SK-N-SH (cell line): Measurements from ENCODE around the gene GBX1. TPM values are rescaled to one million over a fixed set of nuclear protein-coding genes. Genes with fewer than 3 reads are reported as not detected.

Experiments
- CTCF ChIA-PET: fragments of 300-600, 350-600 bp; formaldehyde crosslinking; extraction: SDS; loops from one replicate; lab custom pipeline; 2021; lab: Yijun Ruan, JAX
- POLR2A ChIA-PET: fragments of 350-600 bp; sonication (Branson Sonifier 250); formaldehyde crosslinking; extraction: SDS; loops from one replicate; lab custom pipeline; 2020; ENCODE audit warnings: antibody characterized with exemption, inconsistent platforms; lab: Yijun Ruan, JAX
- DNase-seq: peaks from one replicate; pipeline ENCODE4 v3.0.0; 2012
- H2AFZ ChIP-seq: fragments of 200-600 bp; sonication (generic); 2 replicates; pipeline ENCODE4 v1.8.1; 2016; ENCODE audit warnings: antibody characterized with exemption, mild to moderate bottlenecking, low read depth
- H3F3A ChIP-seq: fragments of 200-600 bp; sonication (generic); replicated peaks from 2 replicates; pipeline ENCODE3; 2016; ENCODE audit warnings: antibody characterized with exemption, mild to moderate bottlenecking; ENCODE audit not compliant: insufficient read depth
- H3K27ac ChIP-seq, 2 experiments: fragments of 200-500 bp in 1 of 2; fragments of 200-600 bp in 1 of 2; sonication (Bioruptor generic) in 1 of 2; sonication (generic), shearing (Covaris generic) in 1 of 2; 2 replicates each; pipeline versions ENCODE4 v1.5.1 to v1.6.1; 2014 to 2016; ENCODE audit warnings: low read depth in 2 of 2, inconsistent platforms in 1 of 2, low read length in 1 of 2, mild to moderate bottlenecking in 1 of 2, mixed read lengths in 1 of 2
- H3K27me3 ChIP-seq: fragments of 200-600 bp; sonication (generic), shearing (Covaris generic); 2 replicates; pipeline ENCODE4 v1.6.1; 2016; ENCODE audit warnings: mixed run types; ENCODE audit not compliant: insufficient read depth
- H3K36me3 ChIP-seq, 2 experiments: fragments of 200-500 bp in 1 of 2; fragments of 200-600 bp in 1 of 2; sonication (Bioruptor generic) in 1 of 2; sonication (generic) in 1 of 2; replicated peaks in 1 of 2; 2 replicates each; pipeline versions ENCODE3 to v1.5.1; 2014 to 2016; ENCODE audit warnings: low read length in 1 of 2, mild to moderate bottlenecking in 1 of 2; ENCODE audit not compliant: insufficient read depth in 2 of 2, control insufficient read depth in 1 of 2
- H3K4me1 ChIP-seq, 2 experiments: fragments of 200-500 bp in 1 of 2; fragments of 200-600 bp in 1 of 2; sonication (Bioruptor generic) in 1 of 2; sonication (generic), shearing (Covaris generic) in 1 of 2; 2 replicates each; pipeline versions ENCODE4 v1.5.1 to v1.6.1; 2014 to 2016; ENCODE audit warnings: low read depth in 1 of 2, low read length in 1 of 2, mixed run types in 1 of 2; ENCODE audit not compliant: insufficient read depth in 2 of 2, control insufficient read depth in 1 of 2
- H3K4me2 ChIP-seq: fragments of 200-600 bp; sonication (generic), shearing (Covaris generic); 2 replicates; pipeline ENCODE4 v1.6.1; 2017; ENCODE audit warnings: mixed run types
- H3K4me3 ChIP-seq, 2 experiments: fragments of 200-500 bp in 1 of 2; fragments of 200-600 bp in 1 of 2; sonication (Bioruptor generic) in 1 of 2; sonication (generic), shearing (Covaris generic) in 1 of 2; 2 replicates each; pipeline versions ENCODE4 v1.5.1 to v1.8.1; 2014 to 2016; ENCODE audit warnings: low read depth in 2 of 2, inconsistent platforms in 1 of 2, low read length in 1 of 2, mild to moderate bottlenecking in 1 of 2, mixed read lengths in 1 of 2, moderate library complexity in 1 of 2
- H3K79me2 ChIP-seq: fragments of 200-600 bp; sonication (generic); 2 replicates; pipeline ENCODE4 v1.8.1; 2017; ENCODE audit warnings: mild to moderate bottlenecking; ENCODE audit not compliant: insufficient read depth
- H3K9ac ChIP-seq: fragments of 200-600 bp; sonication (generic); 2 replicates; pipeline ENCODE4 v1.6.1; 2017; ENCODE audit warnings: mixed run types
- H3K9me2 ChIP-seq: fragments of 200-600 bp; sonication (generic); 2 replicates; pipeline ENCODE4 v1.6.1; 2017; ENCODE audit warnings: mixed run types
- H3K9me3 ChIP-seq: fragments of 200-600 bp; sonication (generic); 2 replicates; pipeline ENCODE4 v1.6.1; 2017; ENCODE audit warnings: mixed run types, mild to moderate bottlenecking, moderate library complexity
- H4K20me1 ChIP-seq: fragments of 200-600 bp; sonication (generic); 2 replicates; pipeline ENCODE4 v1.6.1; 2017; ENCODE audit warnings: mild to moderate bottlenecking, mixed run types; ENCODE audit not compliant: insufficient read depth
- CHD2 ChIP-seq: fragments of 150-350 bp; IDR thresholded peaks from 2 replicates; pipeline ENCODE4 v1.6.1; 2018; ENCODE audit warnings: low read length; ENCODE audit not compliant: partially characterized antibody
- CTCF ChIP-seq: fragments of 200-600 bp; sonication (generic); IDR thresholded peaks from 2 replicates; pipeline ENCODE4 v1.6.1; 2017; ENCODE audit warnings: antibody characterized with exemption, mild to moderate bottlenecking, moderate library complexity
- EZH2phosphoT487 ChIP-seq: fragments of 200-600 bp; sonication (generic); IDR thresholded peaks from 2 replicates; pipeline ENCODE4 v1.6.1; 2017; ENCODE audit warnings: low read depth, mixed run types, mild to moderate bottlenecking, antibody characterized with exemption, moderate library complexity, borderline replicate concordance
- FOXJ3 ChIP-seq: sonication (generic); formaldehyde crosslinking; IDR thresholded peaks from 2 replicates; pipeline ENCODE4 v1.5.1; 2020; ENCODE audit warnings: mild to moderate bottlenecking, missing genetic modification reagents
- FOXM1 ChIP-seq: IDR thresholded peaks from 2 replicates; pipeline ENCODE4 v1.4.0; 2012; ENCODE audit warnings: low read depth, mild to moderate bottlenecking
- JUND ChIP-seq: IDR thresholded peaks from 2 replicates; pipeline ENCODE4 v1.4.0; 2012
- POLR2AphosphoS5 ChIP-seq: IDR thresholded peaks from 2 replicates; pipeline ENCODE4 v1.6.1; 2012; ENCODE audit warnings: low read depth, low read length
- RAD21 ChIP-seq: IDR thresholded peaks from 2 replicates; pipeline ENCODE4 v1.6.1; 2012; ENCODE audit warnings: mild to moderate bottlenecking, low read length
- REST ChIP-seq: IDR thresholded peaks from 2 replicates; pipeline ENCODE4 v1.6.1; 2012; ENCODE audit warnings: mild to moderate bottlenecking, low read depth, low read length, moderate library complexity
- RFX5 ChIP-seq: IDR thresholded peaks from 2 replicates; pipeline ENCODE4 v1.6.1; 2012; ENCODE audit warnings: mild to moderate bottlenecking, improper control_type of control experiment, low read length
- RXRA ChIP-seq: IDR thresholded peaks from 2 replicates; pipeline ENCODE4 v1.4.0; 2012; ENCODE audit warnings: low read depth, mild to moderate bottlenecking, borderline replicate concordance
- TCF12 ChIP-seq: IDR thresholded peaks from 2 replicates; pipeline ENCODE4 v1.4.0; 2012
- TEAD4 ChIP-seq: IDR thresholded peaks from 2 replicates; pipeline ENCODE4 v1.4.0; 2012; ENCODE audit warnings: mild to moderate bottlenecking, borderline replicate concordance; ENCODE audit not compliant: insufficient read depth
- USF2 ChIP-seq: fragments of 150-350 bp; IDR thresholded peaks from 2 replicates; pipeline ENCODE4 v1.6.1; 2017; ENCODE audit warnings: antibody characterized with exemption, low read length, low read depth, borderline replicate concordance
- YY1 ChIP-seq: IDR thresholded peaks from 2 replicates; pipeline ENCODE4 v1.4.0; 2012; ENCODE audit warnings: low read depth, mild to moderate bottlenecking
- WGBS: methylation state at CpG from one replicate; pipeline ENCODE4 v1.1.6; 2017; ENCODE audit warnings: low lambda C conversion rate; 5-methylcytosine and 5-hydroxymethylcytosine counted together
- polyA plus RNA-seq, 3 experiments: library from polyadenylated mRNA; depleted of rRNA; stranded (reverse); fragments of >200 nt; gene quantifications; 2 replicates each; pipeline ENCODE4 v1.2.3, GENCODE V29; 2012

Gene GBX1
- polyA plus RNA-seq, 1 of the 3 experiments (the other 2 are of a cell fraction), result not detected

DNA sequence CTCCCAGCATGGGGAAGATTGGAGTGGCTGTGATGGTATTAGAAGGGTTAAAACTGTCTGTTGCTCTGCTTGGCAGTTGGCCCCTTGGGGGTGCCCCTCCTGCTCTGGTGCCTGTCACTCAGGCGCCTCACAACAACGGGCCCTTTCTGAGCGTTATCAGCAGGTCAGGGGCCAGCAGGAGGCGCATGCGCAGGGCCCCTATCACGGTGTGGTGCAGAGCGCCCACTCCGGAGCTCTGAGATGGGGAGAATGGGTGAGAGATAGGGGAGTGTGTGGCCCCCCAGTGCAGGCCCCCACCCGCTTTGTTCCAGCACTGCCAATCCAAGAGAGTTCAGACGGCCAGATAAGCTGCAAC, 24.8 kb downstream of the GBX1 start:
- no peak overlapping the region for H3K4me2 ChIP-seq
- DNase-seq, result no peak
- no peaks in the 10 kb centered on the region for H3K79me2 ChIP-seq
- H3K4me1 ChIP-seq, result peaks cover 0 to 13% of the 10 kb centered on the region in 2 experiments; a peak in 1 of 4 replicates
- WGBS, result 91% methylated on average over 10 of the region's 10 CpGs
- POLR2A ChIA-PET, result interaction anchor here (1.1 kb wide), 1 partner anchor 11 kb away, joined by 3 read pairs; no protein-coding TSS in a partner anchor
- H3K4me3 ChIP-seq, result no peak overlapping the region
- no peaks in the 10 kb centered on the region for H3K9me3 ChIP-seq
- H3K27ac ChIP-seq, result no peak overlapping the region
- no peaks in the 10 kb centered on the region for H3K9me2 ChIP-seq
- TF ChIP-seq POLR2AphosphoS5 (no peak), EZH2phosphoT487 (no peak), TEAD4 (no peak), RAD21 (no peak), RFX5 (no peak), YY1 (no peak), USF2 (no peak), REST (no peak), TCF12 (no peak), FOXM1 (no peak), FOXJ3 (CRISPR knock-in tag) (no peak), CTCF (no peak), CHD2 (no peak), RXRA (no peak), JUND (no peak)
- TF ChIP-seq, all 33 proteins: peak for 0
- peaks cover 13% of the 10 kb centered on the region for H3F3A ChIP-seq
- H3K36me3 ChIP-seq, result peaks cover 29 to 67% of the 10 kb centered on the region in 2 experiments
- H2AFZ ChIP-seq, result no peak overlapping the region
- H4K20me1 ChIP-seq, result no peaks in the 10 kb centered on the region
- CTCF ChIA-PET, result interaction anchor here (0.6 to 10.0 kb wide), 11 partner anchors 17 to 359 kb away, joined by 3 to 73 read pairs (median 3); partner anchors contain the start of gene GBX1
- H3K27me3 ChIP-seq, result no peaks in the 10 kb centered on the region
- no peak overlapping the region for H3K9ac ChIP-seq
